Thyroid gland (tissue), 4 donors: ENCODE results near the gene UBQLN4. TPM values are rescaled to one million over a fixed set of nuclear protein-coding genes. Genes with fewer than 3 reads are reported as not detected.

Experiments used
- DNase-seq, 2 donors: peaks; one replicate each; pipeline ENCODE4 v3.0.0-alpha.2; 2019
- H3K27ac ChIP-seq, 3 donors: fragments of 200-600 bp; sonication (generic); 1 replicate in 2 of 3; 2 replicates in 1 of 3; pipeline ENCODE4 v1.5.1; 2016 to 2019; ENCODE audit warnings: mild to moderate bottlenecking in 1 of 3, moderate library complexity in 1 of 3
- H3K27me3 ChIP-seq: fragments of 200-600 bp; sonication (generic); one replicate; pipeline ENCODE4 v1.5.1; 2019
- H3K36me3 ChIP-seq, 2 donors: fragments of 200-600 bp; sonication (generic); one replicate each; pipeline ENCODE4 v1.5.1; 2016 to 2019
- H3K4me1 ChIP-seq, 2 donors: fragments of 200-600 bp; sonication (generic); one replicate each; pipeline ENCODE4 v1.5.1; 2017 to 2019
- H3K4me3 ChIP-seq, 3 donors: fragments of 200-600 bp; sonication (generic); replicated peaks in 1 of 3; 1 replicate in 2 of 3; 2 replicates in 1 of 3; pipeline ENCODE4 v1.5.1; 2016; ENCODE audit warnings: mild to moderate bottlenecking in 1 of 3
- H3K9me3 ChIP-seq: fragments of 200-600 bp; sonication (generic); one replicate; pipeline ENCODE4 v1.5.1; 2017
- POLR2A ChIP-seq, 2 donors: fragments of 450-650 bp; IDR thresholded peaks; one replicate each; pipeline ENCODE4 v1.6.1; 2017; ENCODE audit warnings: antibody characterized with exemption in 2 of 2, mild to moderate bottlenecking in 2 of 2, moderate library complexity in 1 of 2
- WGBS, 2 donors: methylation state at CpG; one replicate each; pipeline ENCODE4 v1.1.5; 2017; 5-methylcytosine and 5-hydroxymethylcytosine counted together
- intact Hi-C: fragments of 100-400 bp; cut with DNase I; formaldehyde crosslinking; loops from one replicate; pipeline ENCODE4 v1.15.1; 2023
- total RNA-seq, 4 donors: library from RNA; depleted of rRNA; stranded (reverse); fragments of >200 nt; gene quantifications; one replicate each; pipeline ENCODE4 v1.2.3, GENCODE V29; 2016
- TF ChIP-seq, protein P1 (sequence below), 6 experiments: fragments of 200-600 bp in 3 of 6; fragments of 450-650 bp in 3 of 6; sonication (generic) in 3 of 6; IDR thresholded peaks; one replicate each; pipeline ENCODE4 v1.5.1; 2016 to 2019; ENCODE audit warnings: antibody characterized with exemption in 6 of 6, mild to moderate bottlenecking in 2 of 6, inconsistent platforms in 1 of 6, moderate library complexity in 1 of 6

UBQLN4 gene
- total RNA-seq, 4 donors from 2014 or later: 10.8 to 18.8 (median 16.9) TPM

- DNase-seq: no peak
- no peak overlapping the region for H3K4me3 ChIP-seq
- WGBS, 2 donors: 80 to 84% methylated on average over 3 of the region's 3 CpGs
- H3K4me1 ChIP-seq: peaks cover 4 to 28% of the 10 kb centered on the region in 2 donors
- H3K27me3 ChIP-seq: no peaks in the 10 kb centered on the region
- TF ChIP-seq, protein P1, sequence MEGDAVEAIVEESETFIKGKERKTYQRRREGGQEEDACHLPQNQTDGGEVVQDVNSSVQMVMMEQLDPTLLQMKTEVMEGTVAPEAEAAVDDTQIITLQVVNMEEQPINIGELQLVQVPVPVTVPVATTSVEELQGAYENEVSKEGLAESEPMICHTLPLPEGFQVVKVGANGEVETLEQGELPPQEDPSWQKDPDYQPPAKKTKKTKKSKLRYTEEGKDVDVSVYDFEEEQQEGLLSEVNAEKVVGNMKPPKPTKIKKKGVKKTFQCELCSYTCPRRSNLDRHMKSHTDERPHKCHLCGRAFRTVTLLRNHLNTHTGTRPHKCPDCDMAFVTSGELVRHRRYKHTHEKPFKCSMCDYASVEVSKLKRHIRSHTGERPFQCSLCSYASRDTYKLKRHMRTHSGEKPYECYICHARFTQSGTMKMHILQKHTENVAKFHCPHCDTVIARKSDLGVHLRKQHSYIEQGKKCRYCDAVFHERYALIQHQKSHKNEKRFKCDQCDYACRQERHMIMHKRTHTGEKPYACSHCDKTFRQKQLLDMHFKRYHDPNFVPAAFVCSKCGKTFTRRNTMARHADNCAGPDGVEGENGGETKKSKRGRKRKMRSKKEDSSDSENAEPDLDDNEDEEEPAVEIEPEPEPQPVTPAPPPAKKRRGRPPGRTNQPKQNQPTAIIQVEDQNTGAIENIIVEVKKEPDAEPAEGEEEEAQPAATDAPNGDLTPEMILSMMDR (IDR thresholded peaks at IDR 0.05): no peak
- no peak for TF ChIP-seq POLR2A (IDR thresholded peaks at IDR 0.05)
- intact Hi-C loops: loop anchor here (2.0 to 5.0 kb wide), 2 partner anchors 35 to 131 kb away; no protein-coding TSS in a partner anchor
- no peaks in the 10 kb centered on the region for H3K9me3 ChIP-seq
- H3K36me3 ChIP-seq: no peaks in the 10 kb centered on the region
- H3K27ac ChIP-seq: peak overlapping the region in 1 of 3 donors; percentile 64
Measured at GRCh38 chr1:156095906-156096508, 42.4 kb upstream of the UBQLN4 start.

GRCh38 chr1:156091610-156092009 is 38.0 kb upstream of the UBQLN4 start:
- Histone ChIP-seq H3K27ac (no peak overlapping the region), H3K27me3 (no peaks in the 10 kb centered on the region), H3K9me3 (no peaks in the 10 kb centered on the region), H3K4me1 (peaks cover 0 to 18% of the 10 kb centered on the region in 2 donors), H3K36me3 (no peaks in the 10 kb centered on the region), H3K4me3 (no peak overlapping the region)
- WGBS, 2 donors: 75 to 79% methylated on average over 2 of the region's 2 CpGs
- TF ChIP-seq, protein P1 (IDR thresholded peaks at IDR 0.05): no peak
- no peak for TF ChIP-seq POLR2A (IDR thresholded peaks at IDR 0.05)
- DNase-seq: no peak
- intact Hi-C loops: no loop called here

DNA sequence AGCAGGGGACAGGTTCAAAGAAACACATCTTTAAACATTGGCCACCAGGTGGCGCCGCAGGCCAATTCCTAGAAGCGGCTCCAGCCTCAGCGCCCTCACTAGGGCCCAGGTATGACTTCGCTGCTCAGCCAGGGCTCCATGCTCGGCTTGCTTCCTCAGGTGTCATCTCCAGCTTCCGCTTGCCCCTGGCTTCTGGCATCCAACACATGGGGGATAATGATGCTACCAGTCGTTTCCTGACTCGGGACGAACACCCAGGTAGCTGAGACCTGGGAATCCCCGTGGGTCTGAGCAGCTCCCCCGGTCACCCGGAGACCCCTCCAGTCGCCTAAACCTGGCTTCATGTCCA is 37.2 kb upstream of the UBQLN4 start:
- no peaks in the 10 kb centered on the region for H3K9me3 ChIP-seq
- no peak overlapping the region for H3K27ac ChIP-seq
- 35 to 43% methylated on average over 8 to 14 of the region's 14 CpGs for whole genome bisulfite sequencing, 2 donors
- H3K36me3 ChIP-seq: no peaks in the 10 kb centered on the region
- H3K4me3 ChIP-seq: no peak overlapping the region
- H3K4me1 ChIP-seq: peaks cover 0 to 19% of the 10 kb centered on the region in 2 donors
- peak; percentile 88 to 94 for DNase-seq
- no peaks in the 10 kb centered on the region for H3K27me3 ChIP-seq
- intact Hi-C loops: no loop called here
- TF ChIP-seq, protein P1 (IDR thresholded peaks at IDR 0.05): peak; percentile 68 to 94 (median 86)
- TF ChIP-seq POLR2A (IDR thresholded peaks at IDR 0.05): no peak

DNA sequence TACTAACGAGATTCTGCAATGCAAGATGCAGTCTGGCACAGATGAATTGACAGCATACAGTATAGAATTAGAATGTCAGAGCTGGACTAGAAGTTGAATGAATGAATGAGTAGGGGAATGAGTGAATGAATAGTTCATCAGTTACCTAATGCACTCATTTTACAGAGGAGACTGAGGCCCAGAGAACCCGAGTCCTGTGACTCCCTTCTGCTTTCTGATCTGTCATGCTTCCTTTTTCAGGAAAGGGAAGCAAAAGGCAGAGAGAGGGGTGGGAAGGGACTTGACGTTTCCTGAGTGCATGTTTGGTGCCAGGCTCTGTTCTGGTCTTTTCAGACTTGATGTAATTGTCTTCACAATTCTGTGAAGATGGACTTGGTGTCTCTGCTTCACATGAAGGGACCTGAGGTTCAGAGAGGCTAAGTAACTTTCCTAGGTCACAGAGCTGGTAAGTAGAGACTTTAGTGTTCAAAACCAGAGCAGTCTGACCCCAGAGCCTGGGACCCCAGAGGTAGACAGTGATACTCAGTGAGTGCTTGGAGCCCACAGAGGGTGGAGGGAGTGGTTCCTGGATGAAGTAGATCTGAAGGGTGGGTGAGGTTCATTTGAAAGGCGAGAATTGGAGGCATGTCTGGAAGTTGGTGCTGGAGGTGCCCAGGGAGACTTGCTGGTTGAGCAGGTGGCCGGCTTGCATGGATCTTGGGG is 36.7 kb upstream of the UBQLN4 start:
- 40 to 42% methylated on average over 5 of the region's 5 CpGs for WGBS, 2 donors
- TF ChIP-seq POLR2A (IDR thresholded peaks at IDR 0.05): no peak
- TF ChIP-seq, protein P1 (IDR thresholded peaks at IDR 0.05): no peak
- intact Hi-C loops: no loop called here
- no peak for DNase-seq
- H3K27me3 ChIP-seq: no peaks in the 10 kb centered on the region
- no peaks in the 10 kb centered on the region for H3K9me3 ChIP-seq
- H3K4me1 ChIP-seq: peaks cover 0 to 19% of the 10 kb centered on the region in 2 donors
- H3K4me3 ChIP-seq: no peak overlapping the region
- H3K36me3 ChIP-seq: no peaks in the 10 kb centered on the region
- H3K27ac ChIP-seq: no peak overlapping the region

GRCh38 chr1:156089704-156090103 is 36.1 kb upstream of the UBQLN4 start:
- DNase-seq: no peak
- peaks cover 0 to 19% of the 10 kb centered on the region in 2 donors for H3K4me1 ChIP-seq
- 71 to 74% methylated on average over 3 to 6 of the region's 6 CpGs for WGBS, 2 donors
- H3K27ac ChIP-seq: no peak overlapping the region
- TF ChIP-seq POLR2A (IDR thresholded peaks at IDR 0.05): no peak
- TF ChIP-seq, protein P1 (IDR thresholded peaks at IDR 0.05): no peak
- no peaks in the 10 kb centered on the region for H3K9me3 ChIP-seq
- intact Hi-C loops: no loop called here
- no peaks in the 10 kb centered on the region for H3K36me3 ChIP-seq
- H3K27me3 ChIP-seq: no peaks in the 10 kb centered on the region
- no peak overlapping the region for H3K4me3 ChIP-seq
